Effector memory CD4-positive, alpha-beta T cell (primary cell): ENCODE data around the gene P3H2.

Experiments used
- DNase-seq, 3 donors: peaks; one replicate each; pipeline ENCODE4 v3.0.0-alpha.2; 2020
- H3K27ac ChIP-seq: 2 replicates; pipeline ENCODE4 v1.7.0; 2013; ENCODE audit warnings: mild to moderate bottlenecking, low read length, moderate library complexity; ENCODE audit not compliant: insufficient read depth, poor library complexity, severe bottlenecking
- H3K27me3 ChIP-seq: replicated peaks from 2 replicates; pipeline ENCODE4 v1.7.0; 2013; ENCODE audit warnings: mild to moderate bottlenecking, low read length; ENCODE audit not compliant: insufficient read depth, control insufficient read depth, poor library complexity, severe bottlenecking
- H3K36me3 ChIP-seq: 2 replicates; pipeline ENCODE4 v1.7.0; 2013; ENCODE audit warnings: mild to moderate bottlenecking, low read length, moderate library complexity; ENCODE audit not compliant: control insufficient read depth, insufficient read depth
- H3K4me1 ChIP-seq: 2 replicates; pipeline ENCODE4 v1.7.0; 2013; ENCODE audit warnings: low read length, mild to moderate bottlenecking; ENCODE audit not compliant: control insufficient read depth, insufficient read depth, poor library complexity, severe bottlenecking
- H3K4me3 ChIP-seq: 2 replicates; pipeline ENCODE4 v1.7.0; 2013; ENCODE audit warnings: low read length, low read depth, mild to moderate bottlenecking; ENCODE audit not compliant: insufficient read depth, poor library complexity, severe bottlenecking
- H3K9me3 ChIP-seq: 2 replicates; pipeline ENCODE4 v1.7.0; 2013; ENCODE audit warnings: mild to moderate bottlenecking, low read length, moderate library complexity; ENCODE audit not compliant: control insufficient read depth

The P3H2 gene

GRCh38 chr3:190127797-190128196, 7.1 kb upstream of the P3H2 start:
- Histone ChIP-seq H3K27ac (no peak overlapping the region), H3K9me3 (no peaks in the 10 kb centered on the region), H3K4me3 (no peak overlapping the region), H3K4me1 (no peaks in the 10 kb centered on the region), H3K27me3 (peaks cover 4% of the 10 kb centered on the region), H3K36me3 (no peaks in the 10 kb centered on the region)
- no peak for DNase-seq

GRCh38 chr3:190127195-190127594, 6.5 kb upstream of the P3H2 start:
- Histone ChIP-seq H3K36me3 (no peaks in the 10 kb centered on the region), H3K4me1 (no peaks in the 10 kb centered on the region), H3K27ac (no peak overlapping the region), H3K4me3 (no peak overlapping the region), H3K27me3 (peaks cover 4% of the 10 kb centered on the region), H3K9me3 (no peaks in the 10 kb centered on the region)
- no peak for DNase-seq

GRCh38 chr3:190125436-190126068, 4.9 kb upstream of the P3H2 start:
- no peak overlapping the region for H3K4me3 ChIP-seq
- H3K27me3 ChIP-seq = peaks cover 4% of the 10 kb centered on the region
- no peak for DNase-seq
- no peaks in the 10 kb centered on the region for H3K36me3 ChIP-seq
- no peaks in the 10 kb centered on the region for H3K4me1 ChIP-seq
- H3K9me3 ChIP-seq = no peaks in the 10 kb centered on the region
- H3K27ac ChIP-seq = no peak overlapping the region

- Histone ChIP-seq H3K36me3 (no peaks in the 10 kb centered on the region), H3K27ac (no peak overlapping the region), H3K4me3 (no peak overlapping the region), H3K4me1 (no peaks in the 10 kb centered on the region), H3K9me3 (no peaks in the 10 kb centered on the region), H3K27me3 (peaks cover 4% of the 10 kb centered on the region)
- DNase-seq = no peak
These were observed 3.4 kb upstream of the P3H2 start for GRCh38 chr3:190124067-190124466.

GRCh38 chr3:190122198-190122771, 1.6 kb upstream of the P3H2 start:
- no peaks in the 10 kb centered on the region for H3K4me1 ChIP-seq
- H3K27me3 ChIP-seq = peaks cover 10% of the 10 kb centered on the region
- no peak for DNase-seq
- H3K4me3 ChIP-seq = no peak overlapping the region
- no peaks in the 10 kb centered on the region for H3K36me3 ChIP-seq
- H3K27ac ChIP-seq = no peak overlapping the region
- H3K9me3 ChIP-seq = no peaks in the 10 kb centered on the region

- Histone ChIP-seq H3K9me3 (no peaks in the 10 kb centered on the region), H3K4me3 (no peak overlapping the region), H3K27ac (no peak overlapping the region), H3K27me3 (peaks cover 10% of the 10 kb centered on the region), H3K4me1 (no peaks in the 10 kb centered on the region), H3K36me3 (no peaks in the 10 kb centered on the region)
- no peak for DNase-seq
These were observed 686 bp upstream of the P3H2 start for GRCh38 chr3:190121383-190121782.

- Histone ChIP-seq H3K9me3 (no peaks in the 10 kb centered on the region), H3K27me3 (peaks cover 10% of the 10 kb centered on the region), H3K4me1 (no peaks in the 10 kb centered on the region), H3K4me3 (no peak overlapping the region), H3K27ac (no peak overlapping the region), H3K36me3 (no peaks in the 10 kb centered on the region)
- no peak for DNase-seq
These were observed 322 bp upstream of the P3H2 start for GRCh38 chr3:190121061-190121377.

GRCh38 chr3:190119461-190120268, 1.0 kb downstream of the P3H2 start:
- H3K4me3 ChIP-seq = no peak overlapping the region
- H3K36me3 ChIP-seq = no peaks in the 10 kb centered on the region
- H3K9me3 ChIP-seq = no peaks in the 10 kb centered on the region
- peaks cover 10% of the 10 kb centered on the region for H3K27me3 ChIP-seq
- no peaks in the 10 kb centered on the region for H3K4me1 ChIP-seq
- H3K27ac ChIP-seq = no peak overlapping the region
- DNase-seq = no peak

GRCh38 chr3:190118438-190118837, 2.3 kb downstream of the P3H2 start:
- no peak overlapping the region for H3K27ac ChIP-seq
- no peak for DNase-seq
- H3K4me3 ChIP-seq = no peak overlapping the region
- no peaks in the 10 kb centered on the region for H3K9me3 ChIP-seq
- H3K4me1 ChIP-seq = no peaks in the 10 kb centered on the region
- peaks cover 7% of the 10 kb centered on the region for H3K27me3 ChIP-seq
- no peaks in the 10 kb centered on the region for H3K36me3 ChIP-seq

GRCh38 chr3:190117981-190118380, 2.7 kb downstream of the P3H2 start:
- Histone ChIP-seq H3K4me1 (no peaks in the 10 kb centered on the region), H3K36me3 (no peaks in the 10 kb centered on the region), H3K27ac (no peak overlapping the region), H3K4me3 (no peak overlapping the region), H3K9me3 (no peaks in the 10 kb centered on the region), H3K27me3 (peaks cover 6% of the 10 kb centered on the region)
- DNase-seq = no peak
